Measurements from ENCODE around the gene LRRFIP1. TPM values are rescaled to one million over a fixed set of nuclear protein-coding genes. Genes with fewer than 3 reads are reported as not detected.

The LRRFIP1 gene
- total RNA-seq, 6 experiments from 2014 or later, result 29.4 to 56.3 (median 49.7) TPM

DNA sequence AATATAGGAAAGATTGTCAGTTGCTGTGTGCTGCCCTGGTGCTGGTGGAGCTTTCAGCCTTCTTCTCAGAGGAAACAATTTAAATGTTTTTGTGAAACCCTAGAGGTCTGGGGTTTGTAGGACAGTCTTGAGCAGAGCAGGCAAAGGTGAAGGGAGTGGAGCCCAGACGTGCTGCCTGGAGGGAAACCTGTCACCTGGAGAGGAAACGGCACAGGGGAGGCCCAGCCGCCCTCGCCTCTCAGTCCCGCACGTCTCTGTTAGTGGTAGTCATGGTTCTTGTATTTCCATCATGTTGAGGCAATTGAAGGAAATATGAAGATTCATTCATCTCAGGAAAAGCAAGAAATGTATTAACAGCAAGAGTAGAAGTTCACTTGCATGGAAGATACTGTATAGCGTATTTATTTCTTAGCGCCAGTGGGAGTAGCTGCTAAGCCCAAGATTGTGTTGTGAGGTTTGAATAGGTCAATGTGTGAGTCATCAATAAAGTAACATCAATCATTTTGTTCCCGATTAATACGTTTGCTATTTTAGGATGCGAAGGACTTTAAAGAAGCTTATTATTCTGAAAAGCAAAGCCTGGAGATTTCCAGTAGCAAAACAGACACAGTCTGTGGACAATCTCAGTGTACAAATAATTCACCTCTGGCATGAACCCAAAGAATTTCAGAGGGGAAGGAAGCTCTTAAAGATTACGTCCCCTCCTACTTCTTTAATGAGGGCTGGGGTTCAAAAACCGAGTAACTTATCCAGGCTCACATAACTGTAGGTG is 70.4 kb downstream of the LRRFIP1 start:
- no peaks in the 10 kb centered on the region for H3K27me3 ChIP-seq
- 56% methylated on average over 13 of the region's 13 CpGs for WGBS (ENCODE audit: insufficient coverage, low coverage, low lambda C conversion rate, missing lambda C conversion rate)

GRCh38 chr2:237698358-237698694 is 70.9 kb downstream of the LRRFIP1 start:
- intact Hi-C loops (cut with DNase I), result loop anchor here (10.0 kb wide), 1 partner anchor 46 kb away; no protein-coding TSS in a partner anchor
- DNase-seq (no peak), ATAC-seq (no peak)
- Histone ChIP-seq H3K27ac (no peak overlapping the region), H3K36me3 (no peaks in the 10 kb centered on the region), H3K9me3 (no peaks in the 10 kb centered on the region), H3K4me1 (peaks cover 0 to 56% (median 1%) of the 10 kb centered on the region in 4 donors), H3K27me3 (no peaks in the 10 kb centered on the region), H3K4me3 (no peak overlapping the region)
- whole genome bisulfite sequencing (ENCODE audit: insufficient coverage, low coverage, low lambda C conversion rate, missing lambda C conversion rate), result 49% methylated on average over 5 of the region's 5 CpGs
- TF ChIP-seq CTCF (IDR thresholded peaks at IDR 0.05), result no peak
- TF ChIP-seq POLR2A (IDR thresholded peaks at IDR 0.05), result no peak

More for the DNA sequence above, 70.4 kb downstream of the LRRFIP1 start:
- H3K4me1 ChIP-seq, result peaks cover 0 to 59% (median 2%) of the 10 kb centered on the region in 4 donors
- H3K4me3 ChIP-seq, result no peak overlapping the region
- no peak for DNase-seq
- no peak for ATAC-seq
- H3K9me3 ChIP-seq, result no peaks in the 10 kb centered on the region
- intact Hi-C loops (cut with DNase I), result loop anchor here (10.0 kb wide), 1 partner anchor 47 kb away; no protein-coding TSS in a partner anchor
- no peaks in the 10 kb centered on the region for H3K36me3 ChIP-seq
- H3K27ac ChIP-seq, result no peak overlapping the region
- TF ChIP-seq CTCF (IDR thresholded peaks at IDR 0.05), result no peak
- TF ChIP-seq POLR2A (IDR thresholded peaks at IDR 0.05), result no peak

GRCh38 chr2:237699870-237700511 is 72.6 kb downstream of the LRRFIP1 start:
- no peaks in the 10 kb centered on the region for H3K27me3 ChIP-seq
- no peak for ATAC-seq
- H3K9me3 ChIP-seq, result no peaks in the 10 kb centered on the region
- H3K4me1 ChIP-seq, result peaks cover 0 to 45% (median 1%) of the 10 kb centered on the region in 4 donors
- WGBS (ENCODE audit: insufficient coverage, low coverage, low lambda C conversion rate, missing lambda C conversion rate), result 82% methylated on average over 8 of the region's 19 CpGs
- TF ChIP-seq CTCF (IDR thresholded peaks at IDR 0.05) (no peak), POLR2A (IDR thresholded peaks at IDR 0.05) (no peak)
- no peaks in the 10 kb centered on the region for H3K36me3 ChIP-seq
- intact Hi-C loops (cut with DNase I), result loop anchor here (10.0 kb wide), 1 partner anchor 45 kb away; no protein-coding TSS in a partner anchor
- DNase-seq, result no peak
- no peak overlapping the region for H3K4me3 ChIP-seq
- peak overlapping the region in 2 of 3 donors; percentile 23 to 33 for H3K27ac ChIP-seq

GRCh38 chr2:237700512-237701032 is 73.2 kb downstream of the LRRFIP1 start:
- Histone ChIP-seq H3K27ac (peak overlapping the region in 2 of 3 donors; percentile 23 to 33), H3K4me3 (no peak overlapping the region), H3K9me3 (no peaks in the 10 kb centered on the region), H3K4me1 (peaks cover 0 to 41% (median 1%) of the 10 kb centered on the region in 4 donors), H3K36me3 (no peaks in the 10 kb centered on the region), H3K27me3 (no peaks in the 10 kb centered on the region)
- 50% methylated on average over 8 of the region's 13 CpGs for WGBS (ENCODE audit: insufficient coverage, low coverage, low lambda C conversion rate, missing lambda C conversion rate)
- ATAC-seq, result peak in 2 of 4 donors; percentile 20
- intact Hi-C loops (cut with DNase I), result no loop called here
- DNase-seq, result no peak
- TF ChIP-seq POLR2A (IDR thresholded peaks at IDR 0.05), result no peak
- no peak for TF ChIP-seq CTCF (IDR thresholded peaks at IDR 0.05)
